ENCODE measurements around the gene USP20. TPM values are rescaled to one million over a fixed set of nuclear protein-coding genes. Genes with fewer than 3 reads are reported as not detected.
"Not testable (repeated sequence)": the region's sequence is repeated elsewhere in the genome, so short reads cannot be mapped to it uniquely, and the experiment has no call there.

Gene USP20
- total RNA-seq, 2 donors from 2014 or later, result 16.0 to 21.9 TPM

DNA sequence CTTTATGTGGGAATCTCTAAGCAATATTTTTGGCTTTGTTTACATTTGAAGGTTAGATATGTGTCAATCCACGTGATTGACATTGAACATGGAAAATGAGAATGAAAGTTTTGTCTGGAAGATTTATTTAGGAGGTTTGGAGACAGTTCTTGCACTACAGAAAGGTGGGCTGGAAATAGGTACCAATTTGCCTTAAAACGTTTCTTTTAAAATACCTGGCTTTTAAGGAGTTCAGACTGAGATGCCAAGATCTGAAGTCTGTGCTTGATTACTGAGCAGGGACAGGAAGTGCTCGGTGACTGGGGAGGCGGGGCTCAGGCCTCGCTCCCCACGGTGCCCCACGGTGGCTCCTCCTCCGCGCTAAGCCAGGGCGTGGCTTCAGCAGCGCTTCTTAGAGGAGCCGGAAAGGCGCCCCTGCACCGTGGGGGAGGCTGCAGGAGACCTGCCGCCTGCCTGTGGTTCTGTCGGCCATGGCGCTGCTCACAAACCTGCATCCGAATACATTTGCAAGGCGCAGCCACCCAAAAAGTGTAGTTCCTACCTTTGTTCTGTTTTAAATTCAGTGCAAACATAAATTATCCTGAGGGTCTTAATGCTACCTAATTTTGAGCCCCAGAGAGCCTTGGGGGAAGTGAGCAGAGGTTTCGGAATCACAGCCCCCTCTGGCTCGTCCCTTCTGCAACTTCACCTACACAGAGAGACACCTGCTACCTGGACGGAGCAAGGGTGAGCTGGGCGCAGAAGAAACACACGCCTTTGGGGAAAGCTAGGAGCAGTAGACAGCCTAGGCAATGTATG is 49.2 kb downstream of the USP20 start:
- intact Hi-C loops (cut with DNase I, micrococcal nuclease), result loop anchor here in 1 of 2 donors (10.0 kb wide), 1 partner anchor 170 kb away; the partner anchor contains the start of gene GPR107
- ATAC-seq (peak; percentile 84), DNase-seq (peak; percentile 95 to 97)

GRCh38 chr9:129885018-129885669 is 49.9 kb downstream of the USP20 start:
- intact Hi-C loops (cut with DNase I, micrococcal nuclease), result loop anchor here in 1 of 2 donors (10.0 kb wide), 1 partner anchor 170 kb away; the partner anchor contains the start of gene GPR107
- ATAC-seq (peak; percentile 67), DNase-seq (peak; percentile 58 to 76)

DNA sequence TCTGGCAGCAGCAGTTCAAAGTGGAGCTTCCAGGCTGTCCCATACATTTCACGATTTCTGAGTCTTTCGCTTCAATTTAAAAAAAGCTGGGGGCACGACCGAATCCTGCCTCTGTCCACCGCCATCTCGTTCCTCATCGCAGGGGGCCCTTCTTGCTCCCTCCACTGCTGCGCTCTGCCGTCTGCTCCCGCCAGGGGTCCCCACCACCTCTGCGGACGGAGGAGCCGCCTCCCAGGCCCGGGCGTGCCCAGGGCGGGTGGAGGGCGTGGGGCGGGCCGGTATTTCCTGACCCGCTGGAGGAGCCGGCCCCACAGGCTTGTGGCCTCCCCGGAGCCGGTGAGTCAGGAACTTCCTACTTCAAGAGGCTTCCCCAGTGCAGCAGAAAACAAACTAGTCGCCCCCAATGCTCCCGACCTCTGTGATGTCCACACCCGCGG is 50.4 kb downstream of the USP20 start:
- ATAC-seq (peak; percentile 84), DNase-seq (peak; percentile 94 to 96)
- intact Hi-C loops (cut with DNase I, micrococcal nuclease), result loop anchor here in 1 of 2 donors (10.0 kb wide), 1 partner anchor 169 kb away; the partner anchor contains the start of gene GPR107

- ATAC-seq, result no peak
- peak in 1 of 2 donors; percentile 43 for DNase-seq
- intact Hi-C loops (cut with DNase I, micrococcal nuclease), result loop anchor here in 1 of 2 donors (10.0 kb wide), 1 partner anchor 168 kb away; the partner anchor contains the start of gene GPR107
These were observed 51.2 kb downstream of the USP20 start for GRCh38 chr9:129886226-129887174.

GRCh38 chr9:129887334-129888292 is 52.4 kb downstream of the USP20 start:
- intact Hi-C loops (cut with DNase I, micrococcal nuclease), result loop anchor here in 1 of 2 donors (10.0 kb wide), 1 partner anchor 167 kb away; the partner anchor contains the start of gene GPR107
- DNase-seq, result no peak
- no peak for ATAC-seq

- intact Hi-C loops (cut with DNase I, micrococcal nuclease), result loop anchor here in 1 of 2 donors (10.0 kb wide), 1 partner anchor 166 kb away; the partner anchor contains the start of gene GPR107
- ATAC-seq, result no peak
These were observed 53.2 kb downstream of the USP20 start for GRCh38 chr9:129888293-129889121.

GRCh38 chr9:129889122-129889940 is 54.1 kb downstream of the USP20 start:
- no peak for DNase-seq
- intact Hi-C loops (cut with DNase I, micrococcal nuclease), result loop anchor here in 1 of 2 donors (10.0 kb wide), 1 partner anchor 165 kb away; the partner anchor contains the start of gene GPR107
- ATAC-seq, result no peak

More at GRCh38 chr9:129888293-129889121, 53.2 kb downstream of the USP20 start:
- peak; percentile 62 to 74 for DNase-seq

DNA sequence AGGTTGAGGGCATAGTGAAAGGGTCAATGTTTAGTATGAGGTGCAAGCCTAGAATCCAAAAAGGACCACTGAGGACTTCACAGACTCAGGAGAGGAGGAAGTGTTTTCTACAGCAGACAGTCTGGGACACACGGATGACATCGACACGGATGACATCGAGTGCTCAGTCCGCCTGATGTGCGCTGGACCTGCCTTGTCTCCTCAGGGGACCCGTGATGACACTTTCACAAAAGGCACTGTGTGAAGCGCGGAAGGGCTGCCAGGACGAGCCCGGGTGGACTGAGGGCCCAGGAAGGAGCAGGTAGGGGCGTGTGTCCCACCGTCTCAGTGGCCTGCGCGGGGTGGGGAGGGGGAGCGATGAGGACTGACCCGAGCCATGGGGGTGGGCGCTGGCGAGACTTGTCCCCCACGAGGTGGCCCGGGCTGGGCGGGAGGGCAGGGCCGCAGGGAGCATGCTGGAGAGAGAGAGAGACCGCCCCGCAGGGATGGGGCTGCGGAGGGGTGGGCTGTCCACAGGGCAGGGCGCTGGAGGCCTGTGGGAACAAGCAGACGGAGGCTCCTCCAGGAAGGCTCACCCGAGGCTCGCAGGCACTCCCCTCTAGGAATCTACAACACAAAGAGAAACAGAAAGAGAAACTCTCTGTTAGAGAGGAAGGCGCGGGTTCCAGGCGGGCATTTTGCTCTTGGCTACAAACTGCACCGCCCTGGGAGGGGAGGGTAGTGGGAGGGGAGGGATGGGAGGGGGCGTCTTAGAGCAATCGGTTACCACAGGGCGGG is 54.9 kb downstream of the USP20 start:
- DNase-seq (peak; percentile 55 to 59), ATAC-seq (no peak)
- intact Hi-C loops (cut with DNase I, micrococcal nuclease), result loop anchor here in 1 of 2 donors (10.0 kb wide), 1 partner anchor 165 kb away; the partner anchor contains the start of gene GPR107

GRCh38 chr9:129890718-129891299 is 55.6 kb downstream of the USP20 start:
- intact Hi-C loops (cut with DNase I, micrococcal nuclease); DNase-seq; ATAC-seq: not testable (repeated sequence)

DNA sequence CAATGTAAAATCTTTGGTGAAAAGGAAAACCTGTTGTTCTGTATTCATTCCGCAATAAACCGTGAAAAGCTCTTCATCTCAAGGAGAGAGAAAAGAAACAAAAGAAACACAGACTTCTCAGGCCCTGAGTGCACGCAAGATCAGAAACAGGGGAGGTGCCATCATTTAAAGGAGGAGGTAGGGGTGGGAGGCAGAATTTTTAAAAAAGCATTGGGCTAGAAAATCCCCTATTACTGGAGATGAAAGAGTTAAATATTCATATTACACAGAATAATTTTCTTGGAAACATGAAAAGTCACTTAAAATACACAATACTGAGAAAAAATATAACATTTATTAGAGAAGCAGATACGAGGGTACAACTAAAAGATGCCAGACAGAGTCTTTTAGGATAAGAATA is 56.3 kb downstream of the USP20 start:
- ATAC-seq (no peak), DNase-seq (no peak)
- intact Hi-C loops (cut with DNase I, micrococcal nuclease), result no loop called here

- intact Hi-C loops (cut with DNase I, micrococcal nuclease), result no loop called here
- DNase-seq (no peak), ATAC-seq (no peak)
These were observed 59.0 kb downstream of the USP20 start for GRCh38 chr9:129894120-129894823.

GRCh38 chr9:129895376-129896268 is 60.4 kb downstream of the USP20 start:
- intact Hi-C loops (cut with DNase I, micrococcal nuclease), result no loop called here
- DNase-seq (no peak), ATAC-seq (no peak)

GRCh38 chr9:129897263-129897662 is 62.0 kb downstream of the USP20 start:
- intact Hi-C loops (cut with DNase I, micrococcal nuclease), result no loop called here
- DNase-seq (no peak), ATAC-seq (no peak)

Data from left colon (tissue), 2 donors.